ENCODE data around the gene SKP2.
"Not testable (repeated sequence)": the region's sequence is repeated elsewhere in the genome, so short reads cannot be mapped to it uniquely, and the experiment has no call there.

Gene SKP2

GRCh38 chr5:36156619-36157018 is 4.7 kb downstream of the SKP2 start:
- no peak for DNase-seq (ENCODE audit: low spot score)

DNA sequence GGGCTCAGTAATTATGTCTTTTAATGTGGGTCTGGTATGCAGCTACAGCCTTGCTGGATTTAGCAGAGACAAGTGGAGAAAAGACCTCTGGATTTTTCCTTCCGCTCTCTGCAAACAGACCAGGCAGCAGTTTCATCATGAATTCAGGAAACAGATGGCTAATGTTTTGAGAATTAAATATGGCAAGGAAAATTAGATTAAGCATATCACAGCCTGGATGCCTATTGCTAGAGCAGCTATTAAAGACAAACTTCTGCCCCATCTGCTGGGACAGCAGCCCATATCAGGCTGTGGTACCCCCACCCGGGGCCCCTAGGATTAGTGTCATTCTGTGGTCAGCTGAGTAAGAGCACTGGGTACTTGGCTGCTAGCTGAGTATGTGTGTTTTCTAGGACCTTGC is 6.2 kb downstream of the SKP2 start:
- no peak for DNase-seq (ENCODE audit: low spot score)

- no peak for DNase-seq (ENCODE audit: low spot score)
Observed at GRCh38 chr5:36160617-36161016, 8.7 kb downstream of the SKP2 start.

DNA sequence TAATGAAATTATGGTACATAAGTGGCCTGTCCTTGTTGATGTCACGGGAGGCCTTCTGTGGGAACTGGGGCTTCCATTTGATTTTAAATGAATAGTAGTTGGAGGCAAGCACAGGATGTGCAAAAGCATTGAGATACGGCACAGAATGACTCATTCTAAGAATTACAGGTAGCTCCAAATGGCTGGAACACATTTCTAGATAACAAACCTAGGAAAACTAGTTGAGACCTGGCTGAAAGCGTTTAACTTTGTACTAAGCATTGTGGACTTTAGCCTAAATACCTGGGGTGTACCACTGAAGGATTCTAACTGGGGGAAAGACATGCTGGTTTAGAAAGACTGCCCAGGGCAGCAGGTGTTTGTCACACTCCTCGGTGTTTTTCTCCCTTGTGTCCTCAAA is 9.4 kb downstream of the SKP2 start:
- DNase-seq (ENCODE audit: low spot score): no peak

- no peak for DNase-seq (ENCODE audit: low spot score)
Observed at GRCh38 chr5:36162810-36163486, 11.0 kb downstream of the SKP2 start.

GRCh38 chr5:36164461-36164860 is 12.6 kb downstream of the SKP2 start:
- no peak for DNase-seq (ENCODE audit: low spot score)

- no peak for DNase-seq (ENCODE audit: low spot score)
Observed at GRCh38 chr5:36168737-36169136, 16.8 kb downstream of the SKP2 start.

- DNase-seq (ENCODE audit: low spot score): no peak
Observed at GRCh38 chr5:36170832-36171424, 19.0 kb downstream of the SKP2 start.

- DNase-seq (ENCODE audit: low spot score): no peak
Observed at GRCh38 chr5:36172599-36172998, 20.7 kb downstream of the SKP2 start.

DNA sequence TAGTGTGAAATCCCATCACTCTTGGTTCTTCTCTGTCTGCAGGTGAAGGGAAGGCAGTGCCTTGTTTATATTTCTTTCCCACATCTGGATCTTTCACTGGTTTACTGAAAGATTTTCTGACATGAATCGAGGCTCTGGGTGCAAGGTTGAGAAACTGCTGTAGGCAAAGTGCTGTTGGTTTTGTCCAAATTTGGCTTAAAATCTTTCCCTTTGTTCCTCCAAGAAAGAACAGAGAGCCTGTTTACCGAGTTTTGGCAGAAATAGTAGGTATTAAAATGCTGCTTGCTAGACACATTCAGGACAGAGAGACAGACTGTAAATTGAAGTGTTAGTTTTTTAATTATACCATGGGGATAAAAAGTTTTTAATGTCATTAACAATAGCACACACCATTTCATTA is 21.5 kb downstream of the SKP2 start:
- DNase-seq (ENCODE audit: low spot score): no peak

GRCh38 chr5:36174119-36174518 is 22.2 kb downstream of the SKP2 start:
- no peak for DNase-seq (ENCODE audit: low spot score)

GRCh38 chr5:36175043-36175442 is 23.1 kb downstream of the SKP2 start:
- no peak for DNase-seq (ENCODE audit: low spot score)

DNA sequence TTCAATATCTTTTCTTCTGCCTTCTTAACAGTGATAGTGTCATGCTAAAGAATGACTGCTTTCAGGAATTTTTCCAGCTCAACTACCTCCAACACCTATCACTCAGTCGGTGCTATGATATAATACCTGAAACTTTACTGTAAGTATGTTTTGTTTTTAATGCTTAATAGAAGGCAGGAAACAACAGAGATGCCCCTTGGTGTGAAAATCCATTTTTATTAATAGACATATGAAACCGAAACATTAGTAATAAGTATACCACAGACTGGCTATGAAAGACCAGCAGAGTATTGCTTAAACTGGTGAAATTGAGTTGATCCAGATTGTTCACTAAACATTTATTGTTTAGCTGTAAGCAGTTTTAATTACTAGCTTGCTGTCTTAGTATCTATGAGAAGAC is 25.2 kb downstream of the SKP2 start:
- no peak for DNase-seq (ENCODE audit: low spot score)

GRCh38 chr5:36177715-36178523 is 26.0 kb downstream of the SKP2 start:
- DNase-seq (ENCODE audit: low spot score): peak; percentile 30

GRCh38 chr5:36178524-36178890 is 26.6 kb downstream of the SKP2 start:
- DNase-seq (ENCODE audit: low spot score): no peak

GRCh38 chr5:36179950-36180349 is 28.0 kb downstream of the SKP2 start:
- no peak for DNase-seq (ENCODE audit: low spot score)

DNA sequence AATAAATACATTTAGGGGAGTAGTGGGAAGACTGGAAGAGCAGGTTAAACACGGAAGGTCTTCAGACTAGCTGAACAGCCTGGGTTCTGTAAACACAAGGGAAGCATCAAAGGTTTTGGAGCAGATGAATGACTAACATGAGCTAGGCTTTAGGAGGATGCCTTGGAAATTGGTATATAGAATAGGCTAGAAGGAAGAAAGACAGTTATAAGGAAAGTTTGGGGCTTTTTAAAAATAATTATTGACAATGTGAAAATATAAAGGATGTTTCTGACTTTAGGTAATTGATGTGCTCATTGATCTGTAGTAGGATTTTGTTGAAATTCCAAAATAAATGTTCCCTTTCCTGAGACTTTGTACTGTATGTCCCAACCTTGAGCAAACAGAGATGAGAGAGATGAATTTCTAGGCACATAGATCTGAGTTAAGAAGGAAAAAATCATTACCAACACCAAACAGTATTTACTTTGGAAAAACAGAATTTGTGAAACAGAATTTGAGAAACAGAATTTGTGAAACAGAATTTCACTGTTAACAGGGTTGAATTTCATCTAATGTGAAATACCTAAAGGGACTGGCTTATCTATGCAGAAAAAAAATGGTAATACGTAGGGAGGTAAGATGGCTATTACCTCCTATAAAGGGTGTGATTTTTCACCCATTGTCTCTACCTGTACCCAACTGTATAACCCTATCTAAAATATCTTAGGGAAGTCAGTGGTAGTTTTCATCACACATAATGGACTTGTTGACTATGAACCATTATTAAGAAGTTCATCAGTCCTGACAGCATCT is 28.8 kb downstream of the SKP2 start:
- DNase-seq (ENCODE audit: low spot score): no peak

DNA sequence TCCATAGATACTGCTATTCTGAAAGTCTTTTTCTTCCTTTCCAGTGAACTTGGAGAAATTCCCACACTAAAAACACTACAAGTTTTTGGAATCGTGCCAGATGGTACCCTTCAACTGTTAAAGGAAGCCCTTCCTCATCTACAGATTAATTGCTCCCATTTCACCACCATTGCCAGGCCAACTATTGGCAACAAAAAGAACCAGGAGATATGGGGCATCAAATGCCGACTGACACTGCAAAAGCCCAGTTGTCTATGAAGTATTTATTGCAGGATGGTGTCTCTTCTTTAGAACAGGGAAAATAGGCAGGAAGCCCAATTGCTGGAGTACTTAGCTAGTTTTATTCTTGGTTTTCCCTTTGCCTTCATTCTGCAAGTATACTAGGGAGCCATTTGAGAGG is 29.9 kb downstream of the SKP2 start:
- no peak for DNase-seq (ENCODE audit: low spot score)

GRCh38 chr5:36184408-36184807 is 32.5 kb downstream of the SKP2 start:
- DNase-seq (ENCODE audit: low spot score): not testable (repeated sequence)

DNA sequence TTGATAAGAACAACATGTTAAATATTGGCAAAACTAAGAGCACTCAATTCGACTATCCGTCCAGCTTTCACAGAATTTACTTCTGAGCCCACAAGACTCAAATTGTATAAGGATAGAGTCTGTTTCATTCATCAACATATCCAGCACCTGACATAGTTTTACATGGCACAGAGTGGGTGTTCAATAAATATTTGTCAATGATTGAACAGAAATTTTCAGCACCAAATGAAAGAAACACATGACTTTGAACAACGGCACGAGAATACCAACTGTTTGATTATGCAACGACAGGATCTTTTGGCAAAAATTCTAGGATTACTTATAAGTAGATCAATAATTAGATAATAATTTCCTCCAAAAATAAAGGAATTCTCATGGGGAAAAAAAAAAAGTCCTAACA is 41.8 kb downstream of the SKP2 start:
- DNase-seq (ENCODE audit: low spot score): no peak

GRCh38 chr5:36198281-36198680 is 46.4 kb downstream of the SKP2 start:
- no peak for DNase-seq (ENCODE audit: low spot score)

DNA sequence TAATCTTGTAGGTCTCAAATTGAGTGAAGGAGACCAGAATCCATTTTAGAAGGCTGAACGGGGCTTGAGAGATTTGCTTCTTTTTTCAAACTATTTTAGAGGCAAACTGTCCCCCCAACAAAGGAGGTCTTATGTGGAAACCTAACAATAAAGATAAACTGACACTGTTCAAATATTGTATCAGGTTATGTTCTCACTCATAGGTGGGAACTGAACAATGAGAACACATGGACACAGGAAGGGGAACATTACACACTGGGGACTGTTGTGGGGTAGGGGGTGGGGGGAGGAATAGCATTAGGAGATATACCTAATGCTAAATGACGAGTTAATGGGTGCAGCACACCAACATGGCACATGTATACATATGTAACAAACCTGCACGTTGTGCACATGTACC is 46.9 kb downstream of the SKP2 start:
- not testable (repeated sequence) for DNase-seq (ENCODE audit: low spot score)

DNA sequence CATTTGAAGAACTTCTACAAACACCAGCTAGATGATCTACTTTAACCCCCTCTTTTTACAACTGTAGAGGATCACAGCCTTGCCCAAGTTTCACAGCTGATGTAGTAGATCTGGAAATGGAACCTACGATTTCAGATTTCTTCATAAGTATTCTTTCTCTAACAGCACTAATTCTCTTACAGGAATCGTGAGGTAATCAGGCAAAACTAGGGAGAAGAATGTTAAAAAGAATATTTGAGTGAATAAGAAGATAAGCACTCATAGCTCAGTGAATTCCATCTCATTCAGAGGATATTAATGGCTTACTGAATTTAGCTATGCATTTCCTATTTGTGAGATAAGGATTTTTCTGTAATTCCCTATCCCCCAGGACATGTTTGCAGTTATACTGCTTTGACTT is 47.7 kb downstream of the SKP2 start:
- DNase-seq (ENCODE audit: low spot score): no peak
